Stimulated activated CD8-positive, alpha-beta memory T cell treated with anti-CD3 and anti-CD28 coated beads, Interleukin-15, amount 100 ng/mL, for 4 hours (primary cell): ENCODE measurements around the gene WTAP.
A peak's percentile ranks its signal among the peaks of the same experiment; 100 is the strongest.
"Not testable (repeated sequence)": the region's sequence is repeated elsewhere in the genome, so short reads cannot be mapped to it uniquely, and the experiment has no call there.

Experiments
- DNase-seq, 2 donors: peaks; one replicate each; pipeline ENCODE4 v3.0.0-alpha.2; 2020; ENCODE audit warnings: low read depth in 2 of 2

WTAP gene

GRCh38 chr6:159762681-159763293 lies 35.5 kb downstream of the WTAP start:
- peak in 1 of 2 donors; percentile 1 for DNase-seq

GRCh38 chr6:159766906-159767305 lies 39.6 kb downstream of the WTAP start:
- no peak for DNase-seq

- DNase-seq = no peak
These were observed 42.2 kb downstream of the WTAP start for GRCh38 chr6:159769470-159769869.

GRCh38 chr6:159772196-159772595 lies 44.9 kb downstream of the WTAP start:
- no peak for DNase-seq

- no peak for DNase-seq
These were observed 50.1 kb downstream of the WTAP start for GRCh38 chr6:159777240-159777904.

- no peak for DNase-seq
These were observed 50.8 kb downstream of the WTAP start for GRCh38 chr6:159778131-159778530.

GRCh38 chr6:159778542-159779103 lies 51.3 kb downstream of the WTAP start:
- no peak for DNase-seq

GRCh38 chr6:159788276-159788675 lies 61.0 kb downstream of the WTAP start:
- DNase-seq = no peak

- DNase-seq = no peak
These were observed 61.6 kb downstream of the WTAP start for GRCh38 chr6:159788753-159789376.

- peak; percentile 96 to 100 for DNase-seq
These were observed 62.3 kb downstream of the WTAP start, which contains the start of gene TCP1 for GRCh38 chr6:159789377-159790148. TCP1 (minus strand) TSS chr6:159789602; CDS start chr6:159789468, 134 bp downstream.

GRCh38 chr6:159790149-159790955 lies 63.0 kb downstream of the WTAP start, which contains the start of gene MRPL18:
MRPL18 (plus strand) TSS chr6:159790467; CDS start chr6:159790588, 121 bp downstream.
- peak; percentile 74 to 83 for DNase-seq

GRCh38 chr6:159790956-159791598 lies 63.8 kb downstream of the WTAP start:
- peak in 1 of 2 donors; percentile 2 for DNase-seq

GRCh38 chr6:159794976-159795375 lies 67.7 kb downstream of the WTAP start:
- not testable (repeated sequence) for DNase-seq

GRCh38 chr6:159797554-159797953 lies 70.2 kb downstream of the WTAP start:
- no peak for DNase-seq

- DNase-seq = no peak
These were observed 73.0 kb downstream of the WTAP start, which contains the start of gene PNLDC1 for GRCh38 chr6:159800141-159800865. PNLDC1 (plus strand) TSS chr6:159800276; CDS start chr6:159800308, 32 bp downstream.

GRCh38 chr6:159801935-159802334 lies 74.6 kb downstream of the WTAP start:
- DNase-seq = no peak

- no peak for DNase-seq
These were observed 77.2 kb downstream of the WTAP start for GRCh38 chr6:159804504-159804903.

GRCh38 chr6:159805440-159806020 lies 78.2 kb downstream of the WTAP start:
- no peak for DNase-seq
